KMS-11 (cell line): ENCODE results near the gene GRK2.
A peak's percentile ranks its signal among the peaks of the same experiment; 100 is the strongest.

ENCODE experiments used
- H2AFZ ChIP-seq: fragments of 200-600 bp; sonication (generic); 2 replicates; pipeline ENCODE4 v1.6.1; 2016; ENCODE audit warnings: antibody characterized with exemption, mixed run types, low read depth
- H3K27ac ChIP-seq: fragments of 200-600 bp; sonication (generic); 2 replicates; pipeline ENCODE4 v1.6.1; 2016; ENCODE audit warnings: mild to moderate bottlenecking, mixed run types
- H3K27me3 ChIP-seq: fragments of 200-600 bp; sonication (generic); 2 replicates; pipeline ENCODE4 v1.6.1; 2017; ENCODE audit warnings: mild to moderate bottlenecking, low read depth, mixed run types, moderate library complexity; ENCODE audit not compliant: insufficient read depth
- H3K36me3 ChIP-seq: fragments of 200-600 bp; sonication (generic); 2 replicates; pipeline ENCODE4 v1.6.1; 2017; ENCODE audit warnings: mild to moderate bottlenecking, mixed run types; ENCODE audit not compliant: insufficient read depth
- H3K4me1 ChIP-seq: fragments of 200-600 bp; sonication (generic); 2 replicates; pipeline ENCODE4 v1.6.1; 2016; ENCODE audit warnings: mild to moderate bottlenecking, low read depth, mixed run types; ENCODE audit not compliant: poor library complexity, severe bottlenecking
- H3K4me2 ChIP-seq: fragments of 200-600 bp; sonication (generic); 2 replicates; pipeline ENCODE4 v1.7.0; 2016; ENCODE audit warnings: mild to moderate bottlenecking, mixed run types
- H3K4me3 ChIP-seq: fragments of 200-600 bp; sonication (generic); IDR thresholded peaks from 2 replicates; pipeline ENCODE4 v1.6.1; 2017; ENCODE audit warnings: low read depth, low read length, mixed read lengths; ENCODE audit not compliant: insufficient read depth
- H3K79me2 ChIP-seq: fragments of 200-600 bp; sonication (generic); 2 replicates; pipeline ENCODE4 v1.6.1; 2016; ENCODE audit warnings: low read depth, mixed run types; ENCODE audit not compliant: insufficient read depth
- H3K9ac ChIP-seq: fragments of 200-600 bp; sonication (generic); 2 replicates; pipeline ENCODE4 v1.6.1; 2016; ENCODE audit warnings: mild to moderate bottlenecking, mixed run types
- H4K20me1 ChIP-seq: fragments of 200-600 bp; sonication (generic); 2 replicates; pipeline ENCODE4 v1.6.1; 2016; ENCODE audit warnings: mild to moderate bottlenecking, mixed run types; ENCODE audit not compliant: insufficient read depth
- TF ChIP-seq, protein P1 (sequence below): fragments of 200-600 bp; sonication (generic); conservative IDR thresholded peaks from 2 replicates; pipeline ENCODE4 v1.6.1; 2017; ENCODE audit warnings: low read depth, mild to moderate bottlenecking, antibody characterized with exemption, low read length, moderate library complexity, mixed read lengths

Gene GRK2

DNA sequence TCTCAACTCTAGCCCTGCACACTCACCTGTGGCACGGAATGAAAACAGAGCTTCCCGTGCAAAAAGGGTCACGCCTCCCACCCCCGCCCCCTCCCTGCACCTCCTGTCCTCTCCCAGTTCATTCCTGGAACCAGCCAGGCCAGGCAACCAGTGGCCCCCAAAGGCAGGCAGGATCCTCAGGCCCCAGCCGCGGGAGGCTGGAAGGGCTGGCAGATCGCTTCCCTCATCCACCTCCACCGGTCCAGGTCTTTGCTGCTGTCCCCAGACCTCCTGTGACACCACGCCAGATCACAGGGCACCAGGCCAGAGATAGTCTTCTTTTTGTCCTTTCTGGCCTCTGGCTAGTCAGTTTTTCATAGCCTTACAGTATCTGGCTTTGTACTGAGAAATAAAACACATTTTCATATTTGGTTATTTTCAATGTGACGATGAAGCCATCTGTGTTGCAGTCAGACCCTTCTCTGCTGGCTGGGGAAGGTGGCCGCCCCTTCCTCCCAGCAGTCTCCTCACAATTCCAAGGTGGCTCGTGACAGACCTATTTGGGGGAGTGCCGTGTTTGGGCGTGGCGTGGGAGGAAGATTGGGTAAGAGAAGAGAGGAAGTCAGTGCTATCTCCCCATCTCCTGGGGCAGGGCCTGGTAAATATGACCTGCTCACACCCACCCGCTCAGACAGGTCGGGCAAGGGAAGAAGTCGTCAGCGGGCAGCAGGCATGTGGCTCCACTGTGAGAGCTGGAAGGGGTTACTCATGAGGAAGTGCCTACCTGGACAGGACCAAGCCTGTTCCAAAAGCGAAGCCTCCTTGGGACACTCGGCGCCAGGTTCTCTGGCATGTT, 46.1 kb downstream of the GRK2 start:
- Histone ChIP-seq H3K9ac (no peak overlapping the region), H3K4me1 (peaks cover 4% of the 10 kb centered on the region), H3K79me2 (no peaks in the 10 kb centered on the region), H2AFZ (no peak overlapping the region), H3K27ac (no peak overlapping the region), H3K36me3 (no peaks in the 10 kb centered on the region), H3K4me2 (no peak overlapping the region), H4K20me1 (no peaks in the 10 kb centered on the region), H3K27me3 (no peaks in the 10 kb centered on the region), H3K4me3 (no peak overlapping the region)
- TF ChIP-seq, protein P1, sequence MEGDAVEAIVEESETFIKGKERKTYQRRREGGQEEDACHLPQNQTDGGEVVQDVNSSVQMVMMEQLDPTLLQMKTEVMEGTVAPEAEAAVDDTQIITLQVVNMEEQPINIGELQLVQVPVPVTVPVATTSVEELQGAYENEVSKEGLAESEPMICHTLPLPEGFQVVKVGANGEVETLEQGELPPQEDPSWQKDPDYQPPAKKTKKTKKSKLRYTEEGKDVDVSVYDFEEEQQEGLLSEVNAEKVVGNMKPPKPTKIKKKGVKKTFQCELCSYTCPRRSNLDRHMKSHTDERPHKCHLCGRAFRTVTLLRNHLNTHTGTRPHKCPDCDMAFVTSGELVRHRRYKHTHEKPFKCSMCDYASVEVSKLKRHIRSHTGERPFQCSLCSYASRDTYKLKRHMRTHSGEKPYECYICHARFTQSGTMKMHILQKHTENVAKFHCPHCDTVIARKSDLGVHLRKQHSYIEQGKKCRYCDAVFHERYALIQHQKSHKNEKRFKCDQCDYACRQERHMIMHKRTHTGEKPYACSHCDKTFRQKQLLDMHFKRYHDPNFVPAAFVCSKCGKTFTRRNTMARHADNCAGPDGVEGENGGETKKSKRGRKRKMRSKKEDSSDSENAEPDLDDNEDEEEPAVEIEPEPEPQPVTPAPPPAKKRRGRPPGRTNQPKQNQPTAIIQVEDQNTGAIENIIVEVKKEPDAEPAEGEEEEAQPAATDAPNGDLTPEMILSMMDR: no peak

DNA sequence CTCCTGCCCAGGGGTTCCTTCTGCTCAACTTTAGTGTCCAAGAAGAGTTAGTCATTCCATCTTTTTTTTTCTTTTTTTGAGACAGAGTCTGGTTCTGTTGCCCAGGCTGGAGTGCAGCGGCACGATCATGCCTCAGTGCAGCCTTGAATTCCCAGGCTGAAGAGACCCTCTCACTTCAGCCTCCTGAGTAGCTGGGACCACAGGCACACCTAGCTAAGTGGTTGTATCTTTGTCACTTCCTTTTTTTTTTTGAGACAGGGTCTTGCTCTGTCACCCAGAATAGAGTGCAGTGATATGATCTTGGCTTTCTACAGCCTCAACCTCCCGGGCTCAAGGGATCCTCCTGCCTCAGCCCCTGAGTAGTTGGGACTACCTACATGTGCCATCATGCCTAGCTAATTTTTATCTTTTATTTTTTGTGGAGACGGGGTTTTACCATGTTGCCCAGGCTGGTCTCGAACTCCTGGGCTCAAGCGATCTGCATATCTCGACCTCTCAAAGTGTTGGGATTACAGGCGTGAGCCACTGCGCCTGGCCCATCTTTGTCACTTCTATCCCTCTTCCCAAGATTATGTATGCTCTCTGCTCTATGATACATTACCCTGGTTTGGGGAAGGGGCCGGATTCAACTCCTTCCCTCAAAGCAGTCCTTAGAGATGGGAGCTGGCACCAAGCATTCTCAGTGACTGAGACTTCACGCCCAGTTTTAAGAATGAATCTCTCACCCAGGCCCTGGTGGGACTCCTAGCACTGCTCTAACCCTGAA, 47.0 kb downstream of the GRK2 start:
- Histone ChIP-seq H3K27ac (no peak overlapping the region), H3K36me3 (no peaks in the 10 kb centered on the region), H3K79me2 (no peaks in the 10 kb centered on the region), H3K4me2 (no peak overlapping the region), H2AFZ (no peak overlapping the region), H3K4me1 (peaks cover 5% of the 10 kb centered on the region), H3K27me3 (no peaks in the 10 kb centered on the region), H3K9ac (no peak overlapping the region), H4K20me1 (no peaks in the 10 kb centered on the region), H3K4me3 (no peak overlapping the region)
- TF ChIP-seq, protein P1: no peak

DNA sequence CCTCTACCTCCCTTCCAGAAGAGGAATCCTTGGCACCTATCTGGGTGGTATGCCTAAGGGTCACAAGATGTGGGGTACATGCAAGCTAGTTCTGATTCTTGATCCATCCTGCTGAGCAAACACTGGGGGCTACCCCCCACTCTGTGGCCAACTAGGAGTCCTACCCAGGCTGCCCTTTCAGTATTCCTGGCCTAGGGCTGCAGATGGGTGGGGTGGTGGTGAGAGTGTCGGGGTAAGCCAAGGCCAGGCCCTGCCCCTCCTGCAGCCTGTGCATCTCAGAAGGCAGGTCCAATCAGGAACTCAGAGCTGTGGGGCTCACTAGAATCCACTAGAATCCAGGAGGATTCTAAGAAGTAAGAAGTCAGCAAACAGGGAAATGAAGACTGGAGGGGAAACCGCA, 47.9 kb downstream of the GRK2 start:
- no peaks in the 10 kb centered on the region for H3K36me3 ChIP-seq
- no peaks in the 10 kb centered on the region for H4K20me1 ChIP-seq
- no peak overlapping the region for H3K9ac ChIP-seq
- H2AFZ ChIP-seq: no peak overlapping the region
- H3K79me2 ChIP-seq: no peaks in the 10 kb centered on the region
- H3K27me3 ChIP-seq: no peaks in the 10 kb centered on the region; the same call in 1 of the 2 replicates
- no peak overlapping the region for H3K4me3 ChIP-seq
- no peak overlapping the region for H3K4me2 ChIP-seq
- no peak overlapping the region for H3K27ac ChIP-seq
- peaks cover 11% of the 10 kb centered on the region for H3K4me1 ChIP-seq
- TF ChIP-seq, protein P1: no peak

DNA sequence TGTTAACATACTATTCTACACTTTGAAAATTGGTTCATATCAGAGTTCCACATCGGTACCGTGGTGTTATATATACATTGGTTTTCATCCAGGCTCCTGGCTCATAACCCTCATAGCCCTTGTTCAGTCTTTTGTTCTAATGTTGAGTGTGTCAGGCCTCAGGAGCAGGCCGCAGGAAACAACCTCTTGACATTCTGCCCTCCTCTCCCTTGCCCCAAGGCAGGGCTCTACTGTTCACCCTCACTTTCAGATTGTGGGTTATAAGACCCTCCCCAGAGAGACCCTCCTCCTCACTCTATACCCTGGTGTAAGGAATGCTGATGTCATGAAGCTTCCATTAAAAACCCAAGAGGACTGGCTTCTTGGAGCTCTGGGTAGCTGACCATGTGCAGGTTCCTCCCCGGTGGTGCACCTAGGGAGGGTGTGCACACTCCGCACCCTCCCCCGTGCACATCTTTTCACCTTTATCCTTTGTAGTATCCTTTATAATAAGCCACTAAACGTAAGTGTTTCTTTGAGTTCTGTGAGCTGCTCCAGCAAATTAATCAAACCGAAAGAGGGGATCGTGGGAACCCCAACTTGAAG, 49.1 kb downstream of the GRK2 start:
- Histone ChIP-seq H3K9ac (no peak overlapping the region), H3K27ac (no peak overlapping the region)
- TF ChIP-seq, protein P1: no peak

More for the DNA sequence above, 49.1 kb downstream of the GRK2 start:
- no peaks in the 10 kb centered on the region; the same call in 1 of the 2 replicates for H3K27me3 ChIP-seq
- no peaks in the 10 kb centered on the region for H3K79me2 ChIP-seq
- H3K4me3 ChIP-seq: no peak overlapping the region
- H2AFZ ChIP-seq: no peak overlapping the region
- peaks cover 11% of the 10 kb centered on the region for H3K4me1 ChIP-seq
- 0 out of 2 replicates have a peak overlapping the region, but pooled peaks have one; percentile 96 for H3K4me2 ChIP-seq
- H3K36me3 ChIP-seq: no peaks in the 10 kb centered on the region
- no peaks in the 10 kb centered on the region for H4K20me1 ChIP-seq
